HEK293 (cell line): ENCODE measurements around the gene CPN1.
A peak's percentile ranks its signal among the peaks of the same experiment; 100 is the strongest.

Experiments used
- CTCF ChIA-PET: fragments of 350-600 bp; formaldehyde crosslinking; extraction: SDS; loops from one replicate; lab custom pipeline; 2021; ENCODE audit warnings: antibody characterized with exemption; lab: Yijun Ruan, JAX
- POLR2A ChIA-PET: fragments of 300-600 bp; formaldehyde crosslinking; extraction: SDS; loops from one replicate; lab custom pipeline; 2020; ENCODE audit warnings: antibody characterized with exemption, inconsistent platforms; lab: Yijun Ruan, JAX
- H3K27ac ChIP-seq: fragments of 200-500 bp; sonication (Bioruptor generic); 2 replicates; pipeline ENCODE4 v1.5.1; 2014; ENCODE audit warnings: low read depth, low read length, control low read depth, inconsistent platforms; ENCODE audit errors: extremely low read depth
- H3K36me3 ChIP-seq, 2 experiments: fragments of 200-500 bp in 1 of 2; sonication (Bioruptor generic) in 1 of 2; 1 replicate in 1 of 2; 2 replicates in 1 of 2; pipeline ENCODE4 v1.5.1; 2014 to 2017; ENCODE audit warnings: inconsistent platforms in 2 of 2, low read length in 2 of 2; ENCODE audit not compliant: control insufficient read depth in 2 of 2, insufficient read depth in 1 of 2
- H3K4me1 ChIP-seq: fragments of 200-500 bp; sonication (Bioruptor generic); 2 replicates; pipeline ENCODE4 v1.5.1; 2014; ENCODE audit warnings: mild to moderate bottlenecking, low read length, inconsistent platforms; ENCODE audit not compliant: control insufficient read depth, insufficient read depth
- H3K4me3 ChIP-seq: 2 replicates; pipeline ENCODE4 v1.5.1; 2011; ENCODE audit warnings: low read depth, mild to moderate bottlenecking, control low read depth, low read length, moderate library complexity
- H3K9me3 ChIP-seq: fragments of 200-500 bp; sonication (Bioruptor generic); 2 replicates; pipeline ENCODE4 v1.5.1; 2014; ENCODE audit warnings: low read depth, low read length, inconsistent platforms; ENCODE audit not compliant: control insufficient read depth, insufficient read depth
- BCL11A ChIP-seq: fragments of 450-650 bp; formaldehyde crosslinking; IDR thresholded peaks from 2 replicates; pipeline ENCODE4 v1.5.1; 2016; ENCODE audit warnings: low read depth, missing biosample characterization, missing genetic modification characterization
- IKZF3 ChIP-seq: fragments of 450-650 bp; IDR thresholded peaks from 2 replicates; pipeline ENCODE4 v1.5.0; 2018; ENCODE audit warnings: missing biosample characterization, mild to moderate bottlenecking, missing genetic modification characterization, moderate library complexity
- MEIS1 ChIP-seq: sonication (generic); formaldehyde crosslinking; IDR thresholded peaks from 2 replicates; pipeline ENCODE4 v1.8.1; 2022; ENCODE audit warnings: missing genetic modification reagents, mild to moderate bottlenecking, borderline replicate concordance
- MZF1 ChIP-seq: fragments of 450-650 bp; formaldehyde crosslinking; IDR thresholded peaks from 2 replicates; pipeline ENCODE4 v1.5.1; 2017; ENCODE audit warnings: missing biosample characterization, missing genetic modification characterization, borderline replicate concordance
- OSR2 ChIP-seq: fragments of 450-650 bp; formaldehyde crosslinking; IDR thresholded peaks from 2 replicates; pipeline ENCODE4 v1.5.1; 2016; ENCODE audit warnings: missing biosample characterization, missing genetic modification characterization
- PRDM1 ChIP-seq: fragments of 450-650 bp; formaldehyde crosslinking; IDR thresholded peaks from 2 replicates; pipeline ENCODE4; 2016; ENCODE audit warnings: missing biosample characterization, missing genetic modification characterization
- PRDM10 ChIP-seq: fragments of 450-650 bp; formaldehyde crosslinking; IDR thresholded peaks from 2 replicates; pipeline ENCODE4 v1.5.1; 2016; ENCODE audit warnings: missing biosample characterization, missing genetic modification characterization
- SCRT1 ChIP-seq: fragments of 450-650 bp; formaldehyde crosslinking; IDR thresholded peaks from 2 replicates; pipeline ENCODE4 v1.5.1; 2016; ENCODE audit warnings: missing biosample characterization, missing genetic modification characterization, borderline replicate concordance
- SCRT2 ChIP-seq: fragments of 450-650 bp; formaldehyde crosslinking; IDR thresholded peaks from 2 replicates; pipeline ENCODE4 v1.5.1; 2016; ENCODE audit warnings: missing biosample characterization, missing genetic modification characterization
- WT1 ChIP-seq: fragments of 450-650 bp; formaldehyde crosslinking; IDR thresholded peaks from 2 replicates; pipeline ENCODE4 v1.5.1; 2016; ENCODE audit warnings: missing biosample characterization, missing genetic modification characterization
- YY2 ChIP-seq: fragments of 450-650 bp; formaldehyde crosslinking; IDR thresholded peaks from 2 replicates; pipeline ENCODE4 v1.5.1; 2016; ENCODE audit warnings: missing biosample characterization, missing genetic modification characterization
- ZBTB1 ChIP-seq: fragments of 450-650 bp; formaldehyde crosslinking; IDR thresholded peaks from 2 replicates; pipeline ENCODE4 v1.5.1; 2016; ENCODE audit warnings: missing biosample characterization, missing genetic modification characterization
- ZBTB17 ChIP-seq: fragments of 450-650 bp; formaldehyde crosslinking; IDR thresholded peaks from 2 replicates; pipeline ENCODE4 v1.5.1; 2016; ENCODE audit warnings: missing biosample characterization, missing genetic modification characterization
- ZBTB48 ChIP-seq: fragments of 450-650 bp; formaldehyde crosslinking; IDR thresholded peaks from 2 replicates; pipeline ENCODE4 v1.5.1; 2016; ENCODE audit warnings: missing biosample characterization, missing genetic modification characterization
- ZFP3 ChIP-seq: fragments of 450-650 bp; formaldehyde crosslinking; IDR thresholded peaks from 2 replicates; pipeline ENCODE4 v1.5.1; 2016; ENCODE audit warnings: low read depth, missing biosample characterization, missing genetic modification characterization
- ZNF121 ChIP-seq: fragments of 450-650 bp; formaldehyde crosslinking; IDR thresholded peaks from 2 replicates; pipeline ENCODE4 v1.5.1; 2016; ENCODE audit warnings: missing biosample characterization, missing genetic modification characterization
- ZNF132 ChIP-seq: fragments of 450-650 bp; formaldehyde crosslinking; IDR thresholded peaks from 2 replicates; pipeline ENCODE4 v1.5.1; 2017; ENCODE audit warnings: missing biosample characterization, missing genetic modification characterization, borderline replicate concordance
- ZNF280D ChIP-seq: fragments of 450-650 bp; formaldehyde crosslinking; IDR thresholded peaks from 2 replicates; pipeline ENCODE4 v1.5.1; 2016; ENCODE audit warnings: missing biosample characterization, missing genetic modification characterization
- ZNF335 ChIP-seq: fragments of 450-650 bp; formaldehyde crosslinking; conservative IDR thresholded peaks from 2 replicates; pipeline ENCODE4 v1.5.1; 2016; ENCODE audit warnings: missing biosample characterization, missing genetic modification characterization
- ZNF391 ChIP-seq: fragments of 450-650 bp; formaldehyde crosslinking; IDR thresholded peaks from 2 replicates; pipeline ENCODE4 v1.5.1; 2016; ENCODE audit warnings: low read depth, missing biosample characterization, missing genetic modification characterization, borderline replicate concordance
- ZNF692 ChIP-seq: fragments of 450-650 bp; formaldehyde crosslinking; IDR thresholded peaks from 2 replicates; pipeline ENCODE4 v1.5.1; 2016; ENCODE audit warnings: missing biosample characterization, missing genetic modification characterization
- ZNF701 ChIP-seq: fragments of 450-650 bp; formaldehyde crosslinking; IDR thresholded peaks from 2 replicates; pipeline ENCODE4 v1.5.1; 2016; ENCODE audit warnings: missing biosample characterization, missing genetic modification characterization
- ZNF76 ChIP-seq: fragments of 450-650 bp; formaldehyde crosslinking; IDR thresholded peaks from 2 replicates; pipeline ENCODE4; 2016; ENCODE audit warnings: low read depth, missing biosample characterization, missing genetic modification characterization, borderline replicate concordance
- TF ChIP-seq, protein P1 (sequence below): fragments of 450-650 bp; IDR thresholded peaks from 2 replicates; pipeline ENCODE4 v1.5.1; 2018; ENCODE audit warnings: missing biosample characterization, missing genetic modification characterization

The CPN1 gene

DNA sequence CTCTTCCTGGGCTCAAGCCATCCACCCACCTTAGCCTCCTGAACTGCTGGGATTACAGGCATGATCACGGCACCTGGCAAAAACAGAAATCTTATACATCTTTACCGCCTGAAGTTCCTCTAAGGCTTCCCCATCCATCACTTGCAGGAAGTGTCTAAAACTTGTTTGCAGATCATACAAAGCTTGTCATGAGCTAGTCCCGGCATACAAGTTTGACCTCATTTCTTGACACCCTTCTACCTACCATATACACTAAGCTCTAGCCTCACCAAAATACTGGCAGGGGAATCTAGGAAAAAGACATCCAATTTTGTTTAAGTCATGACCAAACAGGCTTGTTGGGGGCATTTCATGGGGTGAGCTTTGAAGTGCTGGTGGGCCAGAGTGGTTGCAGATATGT lies 86.4 kb downstream of the CPN1 start:
- no peak overlapping the region for H3K27ac ChIP-seq
- peaks cover 25% of the 10 kb centered on the region for H3K4me1 ChIP-seq
- H3K4me3 ChIP-seq, result no peak overlapping the region
- ChIA-PET POLR2A (interaction anchor here (0.6 kb wide), 1 partner anchor 571 kb away, joined by 4 read pairs; no protein-coding TSS in a partner anchor), CTCF (interaction anchor here (0.6 to 5.6 kb wide), 4 partner anchors 14 to 351 kb away, joined by 3 to 20 read pairs (median 4); partner anchors contain the start of gene DNMBP)
- no peaks in the 10 kb centered on the region for H3K9me3 ChIP-seq
- no peaks in the 10 kb centered on the region; a peak in 1 of 3 replicates for H3K36me3 ChIP-seq
- TF ChIP-seq IKZF3 (tag by site-specific recombination) (no peak), ZNF132 (tag by site-specific recombination) (no peak), ZNF701 (tag by site-specific recombination) (no peak), YY2 (tag by site-specific recombination) (no peak), PRDM1 (no peak), ZNF391 (tag by site-specific recombination) (no peak), BCL11A (no peak), MZF1 (tag by site-specific recombination) (no peak), SCRT2 (tag by site-specific recombination) (no peak), WT1 (no peak), ZNF335 (tag by site-specific recombination) (no peak), OSR2 (tag by site-specific recombination) (no peak), MEIS1 (CRISPR knock-in tag) (no peak), ZBTB1 (tag by site-specific recombination) (no peak), ZNF76 (tag by site-specific recombination) (no peak), ZBTB17 (tag by site-specific recombination) (no peak), ZNF692 (tag by site-specific recombination) (no peak)
- TF ChIP-seq, protein P1, sequence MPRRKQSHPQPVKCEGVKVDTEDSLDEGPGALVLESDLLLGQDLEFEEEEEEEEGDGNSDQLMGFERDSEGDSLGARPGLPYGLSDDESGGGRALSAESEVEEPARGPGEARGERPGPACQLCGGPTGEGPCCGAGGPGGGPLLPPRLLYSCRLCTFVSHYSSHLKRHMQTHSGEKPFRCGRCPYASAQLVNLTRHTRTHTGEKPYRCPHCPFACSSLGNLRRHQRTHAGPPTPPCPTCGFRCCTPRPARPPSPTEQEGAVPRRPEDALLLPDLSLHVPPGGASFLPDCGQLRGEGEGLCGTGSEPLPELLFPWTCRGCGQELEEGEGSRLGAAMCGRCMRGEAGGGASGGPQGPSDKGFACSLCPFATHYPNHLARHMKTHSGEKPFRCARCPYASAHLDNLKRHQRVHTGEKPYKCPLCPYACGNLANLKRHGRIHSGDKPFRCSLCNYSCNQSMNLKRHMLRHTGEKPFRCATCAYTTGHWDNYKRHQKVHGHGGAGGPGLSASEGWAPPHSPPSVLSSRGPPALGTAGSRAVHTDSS (tag by site-specific recombination), result no peak

DNA sequence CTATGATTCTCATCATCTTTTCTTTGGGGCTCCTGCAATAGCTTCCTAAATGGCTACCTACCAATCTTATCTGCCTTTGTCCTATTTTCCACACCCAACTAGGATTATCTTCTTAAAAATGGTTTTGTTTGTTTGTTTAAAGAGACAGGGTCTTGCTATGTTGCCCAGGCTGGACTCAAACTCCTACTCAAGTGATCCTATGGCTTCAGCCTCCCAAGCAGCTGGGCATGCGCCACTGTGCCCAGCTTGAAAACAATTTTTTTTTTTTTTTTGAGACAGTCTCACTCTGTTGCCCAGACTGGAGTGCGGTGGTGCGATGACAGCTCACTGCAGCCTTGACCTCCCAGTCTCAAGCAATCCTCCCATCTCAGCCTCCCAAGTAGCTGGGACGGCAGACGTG lies 86.9 kb downstream of the CPN1 start:
- H3K27ac ChIP-seq, result no peak overlapping the region
- H3K4me1 ChIP-seq, result peaks cover 21% of the 10 kb centered on the region
- no peak for TF ChIP-seq SCRT1 (tag by site-specific recombination)
- peak; percentile 94 for TF ChIP-seq ZNF121 (tag by site-specific recombination)
- TF ChIP-seq ZFP3 (tag by site-specific recombination), result 0 out of 2 replicates have a peak, but pooled peaks have one; percentile 10
- TF ChIP-seq ZNF280D, result no peak
- TF ChIP-seq PRDM10 (tag by site-specific recombination), result peak; percentile 72
- TF ChIP-seq ZBTB48, result no peak
- TF ChIP-seq, all 188 proteins: peak for 3

More for the DNA sequence above, 86.9 kb downstream of the CPN1 start:
- Histone ChIP-seq H3K9me3 (no peaks in the 10 kb centered on the region), H3K4me3 (no peak overlapping the region), H3K36me3 (no peaks in the 10 kb centered on the region; a peak in 1 of 3 replicates)
- ChIA-PET CTCF (interaction anchor here (0.6 to 5.6 kb wide), 4 partner anchors 11 to 51 kb away, joined by 3 to 20 read pairs (median 3); partner anchors contain the start of gene DNMBP), POLR2A (interaction anchor here (0.6 to 0.7 kb wide), 2 partner anchors 11 to 571 kb away, joined by 3 to 4 read pairs; no protein-coding TSS in a partner anchor)
